GM18502 (cell line): ENCODE results near the gene XYLT1.

Experiments
- ATAC-seq: cut with Tn5 transposase; IDR thresholded peaks from one replicate; pipeline ENCODE4 v1.9.1; 2021; ENCODE audit warnings: mild to moderate bottlenecking; ENCODE audit not compliant: unreplicated experiment, poor library complexity

XYLT1 gene

DNA sequence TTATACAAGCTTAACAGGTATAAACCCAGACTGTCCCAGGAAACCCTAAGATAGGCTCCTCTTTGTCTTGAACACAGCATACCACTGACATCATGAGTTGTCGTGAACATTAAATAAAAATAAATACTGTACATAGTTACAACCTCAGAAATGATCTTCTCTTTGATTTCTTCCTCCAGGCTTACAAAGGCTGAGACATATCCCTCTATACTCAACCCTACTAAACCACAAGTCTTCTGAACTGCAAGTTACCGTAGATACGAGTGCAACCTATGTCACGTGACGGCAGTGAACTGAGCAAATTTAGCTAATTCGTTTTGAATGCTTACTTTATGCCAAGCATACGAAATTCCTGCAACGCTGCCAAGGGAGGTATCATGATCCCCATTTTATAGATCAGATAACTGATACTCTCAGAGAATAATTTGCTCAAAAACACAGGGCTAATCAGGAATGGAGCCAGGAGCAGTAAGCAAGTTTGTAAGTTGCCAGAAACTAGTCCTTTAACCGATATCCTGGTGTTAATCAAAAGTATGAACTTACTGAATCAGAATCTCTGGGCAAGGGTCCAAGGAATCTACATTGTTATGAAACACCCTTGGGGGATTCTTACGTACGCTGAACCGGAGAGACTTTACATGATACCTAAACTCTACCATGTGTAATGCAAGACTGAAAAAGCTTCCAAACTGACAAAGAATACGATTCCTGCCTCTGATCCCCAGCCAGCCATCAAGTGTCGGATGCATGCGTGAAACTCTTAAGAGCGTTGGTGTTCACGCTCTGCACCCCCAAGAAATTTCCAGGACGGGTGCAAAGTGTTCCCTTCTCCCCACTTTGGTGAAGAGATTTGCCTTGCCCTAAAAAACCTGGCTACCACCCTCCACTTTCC is 106.2 kb downstream of the XYLT1 start:
- no peak for ATAC-seq

DNA sequence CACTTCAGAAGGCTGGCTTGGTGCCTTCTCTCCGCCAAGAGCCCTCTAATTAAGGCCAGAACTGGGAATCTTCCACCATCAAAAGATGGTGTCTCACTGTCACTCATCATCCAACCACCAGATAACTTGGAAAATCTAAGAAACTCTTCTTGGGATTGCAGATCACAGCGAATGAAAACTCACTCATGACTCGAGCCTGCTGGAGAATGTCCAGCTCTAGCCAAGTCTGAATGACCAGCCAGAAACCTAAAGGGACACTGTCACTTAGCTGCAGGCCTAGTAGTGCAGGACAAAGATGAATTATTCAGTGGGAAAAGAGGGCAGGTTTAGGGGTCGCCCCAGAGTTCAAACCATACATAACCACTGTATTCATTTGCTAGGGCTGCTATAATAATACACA is 107.8 kb downstream of the XYLT1 start:
- ATAC-seq, result no peak

DNA sequence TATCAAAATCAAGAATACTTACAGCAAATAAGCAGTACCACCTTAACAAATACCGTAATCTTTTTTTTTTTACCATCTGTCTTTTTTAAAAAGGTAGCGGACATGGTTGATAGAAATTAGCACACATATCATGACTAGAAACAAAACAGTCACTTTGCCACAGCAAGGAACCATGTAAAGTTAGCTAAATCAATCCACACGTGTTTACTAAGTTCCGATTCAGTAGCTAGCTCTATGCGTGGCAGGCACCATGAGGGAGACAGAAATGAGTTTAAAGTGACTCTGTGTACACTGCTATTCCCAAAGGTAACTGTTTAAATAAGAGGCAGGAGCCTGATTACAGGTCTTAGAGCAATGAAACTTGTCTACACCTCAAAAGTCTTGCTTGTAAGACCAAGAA is 108.6 kb downstream of the XYLT1 start:
- ATAC-seq, result no peak

DNA sequence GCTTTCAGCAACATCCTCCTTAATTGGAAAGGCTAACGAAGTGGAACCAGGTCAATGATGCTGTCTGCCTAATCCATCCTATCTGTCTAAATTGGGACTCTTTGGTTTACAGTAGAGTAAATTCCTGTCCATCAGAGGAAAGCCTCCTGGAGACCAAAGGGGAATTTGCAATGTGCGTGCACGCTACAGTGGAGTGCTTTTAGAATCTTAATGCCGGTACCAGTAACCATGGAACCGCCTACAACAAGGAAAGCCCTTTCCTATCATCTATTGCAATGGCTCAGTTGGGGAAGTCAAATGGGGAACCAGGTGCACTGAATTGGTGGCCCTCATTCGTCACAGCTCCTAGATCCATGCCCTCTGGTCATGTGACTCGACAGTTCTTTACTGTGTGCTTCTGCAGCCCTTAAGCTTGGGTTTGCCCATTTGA is 110.1 kb downstream of the XYLT1 start:
- ATAC-seq, result no peak

DNA sequence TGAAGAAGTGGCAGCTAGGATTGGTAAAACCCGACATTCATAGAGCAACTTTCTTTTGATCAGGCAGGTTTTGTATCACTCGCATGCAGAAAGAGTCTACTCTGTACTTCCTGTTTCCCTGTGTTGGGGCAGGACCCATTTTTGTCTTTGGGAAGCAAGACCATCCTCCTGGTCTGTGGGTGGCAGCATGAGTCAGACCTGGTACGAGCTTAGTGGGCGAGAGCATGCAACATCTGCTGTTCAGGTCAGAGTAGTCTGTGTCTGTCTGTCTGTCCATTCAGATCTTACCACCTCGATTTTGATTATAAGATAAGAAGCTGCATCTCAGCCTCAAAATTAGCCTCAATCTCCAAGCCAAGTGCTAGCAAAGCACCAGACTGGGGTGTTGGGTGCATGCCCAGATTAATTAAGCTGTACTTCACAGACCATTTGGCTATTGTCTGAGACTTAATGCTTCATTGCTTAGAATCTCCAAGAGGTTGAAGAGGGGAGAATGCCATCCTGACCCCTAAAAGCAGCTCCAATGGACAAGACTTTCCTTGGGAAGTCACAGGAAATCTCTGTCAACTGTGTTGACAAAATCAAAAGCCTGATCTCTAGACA is 110.9 kb downstream of the XYLT1 start:
- no peak for ATAC-seq

DNA sequence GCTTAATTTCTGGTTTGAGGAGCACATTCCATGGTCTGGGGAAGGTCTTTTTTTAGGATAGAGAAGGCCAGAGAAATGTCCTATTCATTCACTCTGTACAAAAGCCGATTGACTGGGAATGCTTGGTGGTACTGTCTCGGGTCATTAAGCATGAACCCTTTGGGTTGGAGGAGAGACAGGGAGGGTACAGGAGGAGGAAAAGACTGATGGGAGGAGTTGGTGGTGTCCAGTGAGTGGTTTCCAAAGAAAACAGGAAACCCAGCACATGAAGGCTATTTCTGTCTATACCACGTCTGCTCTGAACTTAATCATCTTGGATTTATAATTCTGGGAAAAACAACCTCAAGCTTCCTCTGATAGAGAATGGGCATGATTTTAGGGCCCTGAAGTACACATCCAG is 111.9 kb downstream of the XYLT1 start:
- ATAC-seq, result no peak

DNA sequence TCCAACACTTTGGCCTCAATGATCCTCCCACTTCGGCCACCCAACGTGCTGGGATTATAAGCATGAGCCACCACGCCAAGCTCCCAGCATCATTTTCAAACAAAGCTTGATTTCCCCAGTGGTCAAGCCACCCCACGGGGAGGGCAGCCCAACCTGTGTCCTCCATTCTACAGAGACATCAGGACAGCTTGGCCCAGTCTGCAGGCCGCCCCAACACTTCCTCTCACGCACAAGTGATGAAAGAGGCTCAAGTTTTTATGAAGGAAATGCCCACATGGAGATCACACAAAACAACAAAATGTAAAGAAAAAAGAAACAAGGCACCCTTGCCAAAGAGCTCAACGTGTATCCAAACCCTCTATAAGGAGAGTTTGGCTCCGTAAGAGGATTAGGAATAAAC is 112.4 kb downstream of the XYLT1 start:
- ATAC-seq, result no peak

DNA sequence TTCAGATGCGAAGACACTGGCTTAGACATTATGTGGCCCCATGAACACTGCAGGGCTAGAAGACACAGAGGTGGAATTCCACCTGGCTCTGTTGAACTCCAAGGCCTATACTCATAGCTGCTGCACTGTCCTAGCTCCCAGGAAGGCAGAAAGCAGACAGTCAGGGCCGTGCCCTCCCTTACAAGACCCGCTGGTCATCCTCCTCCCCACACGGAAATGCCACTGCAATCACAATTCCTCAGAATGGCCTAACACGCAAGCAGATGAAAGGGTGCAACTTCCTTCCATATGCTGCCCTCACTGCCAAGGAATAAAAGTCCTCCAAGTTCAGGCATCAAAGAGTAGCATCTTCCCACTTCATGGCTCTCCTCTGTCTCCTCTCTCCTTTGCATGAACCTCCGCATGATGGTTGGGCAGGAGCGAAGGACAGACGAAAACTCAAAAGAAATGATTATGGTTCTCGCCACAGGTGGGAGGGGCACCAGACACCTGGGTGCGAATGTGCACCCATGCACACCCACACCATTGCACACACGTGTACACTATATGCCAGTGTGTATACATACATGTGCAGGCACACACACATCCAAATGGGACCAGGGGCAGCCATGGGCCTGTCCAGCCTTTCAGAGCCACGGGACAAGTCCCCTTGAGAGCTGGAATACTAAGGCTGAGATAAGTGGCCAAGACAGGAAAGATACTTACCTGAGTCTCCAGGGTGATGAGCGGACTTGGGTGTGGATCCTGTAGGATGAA is 113.3 kb downstream of the XYLT1 start:
- no peak for ATAC-seq

DNA sequence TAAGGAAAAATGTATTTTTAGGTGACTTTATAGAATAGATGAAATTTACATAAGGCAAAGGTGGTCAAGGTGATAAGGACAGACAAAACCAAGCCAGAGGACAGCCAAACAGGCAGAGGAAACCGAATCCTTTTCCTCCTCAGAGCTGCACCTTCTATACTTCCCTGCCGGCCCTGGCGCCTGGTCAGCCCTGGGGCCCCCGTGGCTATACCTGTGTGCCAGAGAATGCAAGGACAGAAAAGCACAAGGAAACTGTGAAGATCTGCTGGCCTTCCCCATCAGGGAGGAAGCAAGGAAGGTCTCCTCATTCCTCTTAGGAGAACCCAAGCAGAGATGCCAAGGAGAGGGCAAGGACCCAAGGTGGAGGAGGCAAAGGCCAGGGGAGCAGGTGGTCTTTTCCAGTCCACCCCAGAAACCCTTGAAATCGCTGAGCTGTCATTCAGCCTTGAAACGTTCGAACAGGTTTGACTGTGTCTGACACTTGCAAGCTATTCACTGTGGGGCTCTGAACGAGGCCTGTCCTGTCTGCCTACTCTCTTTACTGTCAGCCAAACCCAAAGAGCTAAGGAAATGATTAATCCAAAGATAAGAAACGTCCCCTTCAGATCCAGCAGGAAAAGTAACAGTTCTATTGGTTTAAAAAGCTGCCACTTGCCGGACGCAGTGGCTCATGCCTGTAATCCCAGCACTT is 114.4 kb downstream of the XYLT1 start:
- ATAC-seq, result no peak

DNA sequence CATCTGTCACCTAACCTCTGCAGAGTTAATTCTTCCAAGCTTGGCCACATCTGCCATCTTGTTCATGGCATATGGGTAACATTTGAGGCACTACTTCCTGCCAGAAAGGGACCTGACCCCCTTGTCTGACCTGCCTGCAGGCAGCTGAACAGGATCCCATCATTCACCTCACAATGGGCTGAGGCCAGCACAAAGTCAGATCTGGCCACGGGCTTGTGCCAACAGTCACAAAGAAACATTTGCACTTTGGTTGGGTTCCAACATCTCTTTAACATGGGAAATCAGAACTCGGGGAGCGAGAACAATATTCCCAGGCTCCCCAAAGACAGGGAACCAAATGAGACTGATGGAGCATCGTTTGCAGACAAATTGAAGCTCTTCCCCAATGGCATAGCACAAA is 116.1 kb downstream of the XYLT1 start:
- ATAC-seq, result no peak

DNA sequence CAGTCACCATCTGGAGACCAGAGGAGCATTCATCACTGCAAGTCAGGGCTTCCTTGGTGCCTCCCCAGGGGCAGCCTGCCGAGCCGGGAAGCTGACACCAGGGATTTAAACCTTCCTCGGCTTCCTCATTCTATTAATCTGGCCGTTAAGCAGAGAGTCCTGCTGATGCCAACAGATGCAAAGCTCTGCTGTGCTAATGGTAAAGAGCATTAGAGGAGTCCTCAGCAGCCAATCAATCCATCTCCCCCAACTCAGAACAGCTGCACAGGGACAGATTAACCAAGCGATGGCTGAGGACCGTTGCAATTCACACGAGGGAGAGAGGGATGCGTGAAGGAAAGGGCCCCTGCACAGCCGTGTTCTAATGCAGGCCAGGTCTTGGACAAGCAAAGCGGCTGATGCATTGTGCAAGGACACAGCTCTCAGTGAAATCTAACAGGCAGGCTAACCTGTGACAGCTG is 116.6 kb downstream of the XYLT1 start:
- ATAC-seq, result no peak

DNA sequence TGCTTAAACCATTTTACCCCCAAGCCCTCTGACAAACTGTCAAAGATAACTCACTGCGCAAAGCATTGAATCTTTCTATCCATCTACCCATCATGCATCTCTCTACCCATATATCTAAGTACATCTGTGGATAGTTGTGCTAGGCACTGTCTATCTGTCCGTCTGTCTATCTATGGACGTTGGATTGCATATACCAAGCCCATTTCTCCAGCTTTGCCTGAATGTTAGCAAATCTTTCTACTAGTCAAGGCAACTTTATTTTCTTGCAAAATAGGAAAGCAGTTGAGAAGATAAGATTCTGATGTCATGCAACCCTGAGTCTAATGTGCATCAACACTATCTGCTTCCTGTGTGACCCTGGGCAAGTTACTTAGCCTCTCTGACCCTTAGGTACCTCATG is 117.2 kb downstream of the XYLT1 start:
- ATAC-seq, result no peak

DNA sequence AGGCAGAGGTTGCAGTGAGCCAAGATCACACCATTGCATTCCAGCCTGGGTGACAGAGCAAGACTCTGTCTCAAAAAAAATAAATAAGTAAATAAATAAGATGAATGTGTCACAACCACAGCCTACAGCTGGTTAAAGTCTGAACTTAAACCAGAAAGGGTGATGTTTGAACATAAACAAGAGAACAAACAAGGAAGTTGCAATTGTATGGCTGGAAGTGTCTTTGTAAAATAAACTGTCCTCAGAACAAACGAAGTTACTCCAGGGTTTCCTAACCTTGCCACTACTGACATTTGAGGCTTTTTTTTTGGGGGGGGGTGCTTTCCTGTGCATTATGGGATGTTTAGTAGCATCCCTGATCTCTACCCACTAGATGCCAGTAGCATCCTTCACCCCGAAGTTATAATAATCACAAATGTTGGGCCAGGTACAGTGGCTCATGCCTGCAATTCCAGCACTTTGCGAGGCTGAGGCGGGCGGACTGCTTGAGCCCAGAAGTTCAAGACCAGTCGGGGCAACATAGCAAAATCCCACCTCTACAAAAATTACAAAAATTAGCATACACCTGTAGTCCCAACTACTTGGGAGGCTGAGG is 119.2 kb downstream of the XYLT1 start:
- no peak for ATAC-seq

DNA sequence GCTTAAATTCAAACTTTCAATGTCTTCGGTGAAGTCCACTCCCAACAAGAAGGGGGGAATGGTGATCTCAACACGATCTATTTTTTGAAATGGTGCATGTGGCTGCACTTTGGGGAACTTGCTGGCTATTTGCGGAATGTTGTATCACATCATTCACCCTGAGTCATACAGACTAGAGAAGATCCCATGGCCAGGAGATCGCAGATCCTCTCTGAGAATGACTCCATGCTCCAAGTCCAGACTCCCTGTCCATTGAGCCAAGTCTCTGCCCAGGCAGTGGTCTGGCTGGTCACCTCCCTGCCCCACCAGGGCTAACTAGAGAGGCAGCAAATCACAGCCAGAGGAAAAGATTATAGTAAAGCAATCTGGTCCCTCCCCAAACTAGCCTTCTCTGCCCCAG is 120.6 kb downstream of the XYLT1 start:
- ATAC-seq, result no peak

DNA sequence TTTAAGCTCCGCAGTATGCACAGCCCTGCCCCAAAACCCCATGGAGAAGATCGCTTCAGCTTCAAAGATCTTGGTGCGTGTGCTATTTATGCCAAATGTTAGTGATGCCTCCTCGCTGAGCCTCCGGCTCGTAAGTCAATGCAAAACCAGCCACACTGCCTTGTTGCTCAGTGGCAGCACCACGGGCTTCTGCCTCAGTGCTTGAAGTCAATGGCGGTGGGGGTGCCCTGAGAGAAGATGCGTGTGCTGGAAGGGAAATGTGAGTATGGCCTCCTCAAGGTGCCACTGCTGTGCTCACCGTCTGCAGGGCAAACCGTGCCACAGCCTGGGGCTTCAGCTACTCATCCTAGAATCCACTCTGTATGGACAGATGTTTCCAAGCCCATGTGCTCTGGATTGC is 121.9 kb downstream of the XYLT1 start:
- ATAC-seq, result no peak

DNA sequence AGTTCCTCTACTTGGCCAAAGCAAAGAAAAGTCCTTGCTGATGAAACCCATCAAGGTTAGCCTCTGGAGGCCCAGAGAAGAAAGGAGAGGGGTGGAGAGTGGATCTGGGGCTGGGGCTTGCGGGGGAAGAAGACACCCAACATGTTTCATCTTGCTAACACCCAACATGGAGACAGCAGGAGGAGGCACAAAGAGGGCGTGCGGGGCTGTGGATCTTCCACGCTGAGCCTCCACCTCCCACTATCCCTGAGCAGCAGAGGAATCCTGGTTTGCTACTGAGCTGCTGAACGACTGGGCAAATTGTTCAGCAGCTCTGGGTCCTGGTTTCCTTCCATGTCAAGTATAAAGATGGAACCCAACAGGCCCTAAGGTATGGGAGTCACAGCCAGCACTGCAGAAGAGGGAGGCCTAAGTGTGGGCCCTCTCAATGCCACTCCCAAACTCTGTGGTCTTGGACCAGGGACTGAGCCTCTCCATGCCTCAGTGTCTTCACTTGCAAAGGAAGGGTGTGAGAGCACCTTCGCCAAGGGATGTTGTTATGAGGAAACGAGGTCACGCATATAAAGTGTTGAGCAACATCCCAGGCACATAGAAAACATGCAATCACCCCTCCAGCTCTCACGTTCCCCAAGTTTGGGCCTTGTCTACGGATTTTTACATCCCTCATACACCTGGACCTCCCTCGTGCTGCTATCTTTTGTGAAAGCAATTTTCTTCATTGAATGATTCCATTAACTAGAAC is 122.5 kb downstream of the XYLT1 start:
- no peak for ATAC-seq

DNA sequence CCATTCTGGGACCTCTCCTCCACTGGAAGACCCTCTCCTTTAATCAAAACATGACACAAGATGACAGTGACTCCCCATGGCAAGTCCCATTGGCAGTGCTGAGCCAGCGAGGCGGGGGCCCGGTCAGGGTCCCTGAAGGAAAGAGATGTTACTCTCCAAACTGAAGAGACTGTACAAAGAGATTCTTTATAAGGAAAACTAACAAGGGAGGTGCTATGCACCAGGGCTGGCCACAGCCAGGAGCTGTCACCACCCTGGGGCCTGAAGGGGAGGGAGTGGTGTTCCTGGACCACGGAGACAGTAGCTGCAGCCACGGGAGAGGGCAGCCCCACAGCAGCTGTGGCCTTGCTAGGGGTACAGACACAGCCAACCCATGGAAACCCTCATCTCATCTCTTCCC is 123.1 kb downstream of the XYLT1 start:
- ATAC-seq, result no peak

DNA sequence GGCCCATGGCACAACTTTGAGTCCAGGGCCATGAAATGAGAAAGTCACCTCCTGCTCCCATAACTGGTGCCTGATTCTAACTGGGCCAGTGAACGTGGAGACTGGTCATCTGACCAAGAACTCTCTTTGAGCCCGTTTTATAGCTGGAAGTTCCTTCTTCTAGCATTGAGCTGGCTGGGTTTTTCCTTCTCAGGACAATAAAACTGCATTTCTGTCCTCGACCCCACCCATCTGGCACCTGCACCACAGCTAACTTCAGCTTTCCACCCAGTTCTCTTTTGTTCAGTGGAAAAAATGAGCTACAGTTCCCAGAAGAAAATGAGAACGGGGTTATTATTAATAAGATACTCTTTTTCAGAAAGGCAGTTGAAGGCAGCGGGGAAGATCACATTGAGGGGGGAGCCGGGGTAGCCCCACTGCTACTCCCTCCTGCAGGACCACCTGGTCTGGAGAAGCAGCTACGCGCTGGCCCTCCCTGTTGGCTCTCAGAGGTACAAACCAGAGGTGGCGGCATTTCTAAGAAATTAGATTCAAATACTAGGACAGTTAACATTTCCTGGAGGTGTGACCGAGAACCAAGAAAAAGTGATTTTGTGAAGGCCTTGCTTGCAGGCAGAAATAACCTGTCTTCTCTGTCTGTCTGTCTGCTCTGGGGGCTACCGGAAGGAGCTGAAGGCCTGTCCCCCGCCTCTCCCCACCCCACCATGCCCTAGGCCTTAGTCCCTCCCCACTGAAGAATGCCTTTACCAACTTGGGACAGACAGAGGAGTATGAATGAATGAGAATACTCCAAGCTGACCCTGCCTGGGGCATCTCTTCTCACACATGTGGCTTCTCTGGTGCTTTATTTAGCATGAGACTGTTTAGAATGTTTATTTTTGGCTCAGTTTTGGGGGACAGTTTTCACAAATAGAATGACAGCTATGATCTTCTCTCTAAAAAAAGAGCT is 123.9 kb downstream of the XYLT1 start:
- ATAC-seq, result no peak
